Hematopoietic multipotent progenitor cell treated with erythropoietin and hydrocortisone succinate and interleukin-3 and kit ligand, for 8 days (in vitro differentiated cells): ENCODE results near the gene PGS1.
"Not testable (repeated sequence)": the region's sequence is repeated elsewhere in the genome, so short reads cannot be mapped to it uniquely, and the experiment has no call there.

ENCODE experiments used
- DNase-seq: peaks from one replicate; pipeline ENCODE4 v3.0.0-alpha.2; 2015

The PGS1 gene, protein sequence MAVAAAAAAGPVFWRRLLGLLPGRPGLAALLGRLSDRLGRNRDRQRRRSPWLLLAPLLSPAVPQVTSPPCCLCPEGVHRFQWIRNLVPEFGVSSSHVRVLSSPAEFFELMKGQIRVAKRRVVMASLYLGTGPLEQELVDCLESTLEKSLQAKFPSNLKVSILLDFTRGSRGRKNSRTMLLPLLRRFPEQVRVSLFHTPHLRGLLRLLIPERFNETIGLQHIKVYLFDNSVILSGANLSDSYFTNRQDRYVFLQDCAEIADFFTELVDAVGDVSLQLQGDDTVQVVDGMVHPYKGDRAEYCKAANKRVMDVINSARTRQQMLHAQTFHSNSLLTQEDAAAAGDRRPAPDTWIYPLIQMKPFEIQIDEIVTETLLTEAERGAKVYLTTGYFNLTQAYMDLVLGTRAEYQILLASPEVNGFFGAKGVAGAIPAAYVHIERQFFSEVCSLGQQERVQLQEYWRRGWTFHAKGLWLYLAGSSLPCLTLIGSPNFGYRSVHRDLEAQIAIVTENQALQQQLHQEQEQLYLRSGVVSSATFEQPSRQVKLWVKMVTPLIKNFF

GRCh38 chr17:78378225-78379130 is at the start of gene PGS1:
TSS of gene PGS1 (plus strand) at chr17:78378649. CDS start at chr17:78378666, 17 bp downstream.
- DNase-seq: peak; percentile 74

DNA sequence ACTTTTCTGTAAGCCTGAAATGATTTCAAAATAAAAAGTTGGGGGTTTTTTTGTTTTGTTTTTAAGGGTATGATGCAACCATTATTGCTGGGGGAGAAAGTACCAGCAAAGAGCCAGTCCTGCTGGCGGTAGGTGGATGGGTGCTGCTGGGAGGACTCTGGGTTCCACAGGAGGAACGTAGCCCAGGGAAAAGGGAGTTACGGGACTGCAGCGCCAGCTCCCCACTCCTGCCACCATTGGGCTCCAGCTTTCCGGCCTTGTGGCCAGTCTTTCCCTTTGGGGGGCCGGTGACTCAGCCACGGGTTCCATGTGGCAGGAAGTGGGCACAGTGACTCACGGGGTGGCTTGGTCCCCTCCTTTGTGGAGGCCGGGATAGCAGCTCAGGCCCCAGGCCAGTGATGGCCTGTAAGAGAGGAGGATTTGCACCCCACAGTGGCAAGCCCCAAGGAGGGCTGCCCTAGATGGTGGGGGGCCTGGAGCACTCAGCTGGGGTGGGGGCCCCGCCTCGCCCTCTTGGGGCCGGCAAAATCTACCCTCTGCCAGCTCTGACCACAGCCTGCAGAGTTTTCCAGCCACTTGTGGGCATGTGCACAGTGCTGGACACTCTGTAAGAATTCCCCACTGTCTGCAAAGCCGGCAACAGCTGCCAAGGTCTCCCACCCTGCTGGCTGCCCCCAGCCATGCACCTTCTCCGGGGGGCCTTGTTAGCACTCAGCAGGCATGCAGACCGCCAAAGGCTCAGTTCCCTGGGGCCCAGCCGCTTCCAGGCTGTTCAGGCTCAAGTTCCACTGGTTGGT is 49.0 kb upstream of the PGS1 start:
- DNase-seq: peak; percentile 53

DNA sequence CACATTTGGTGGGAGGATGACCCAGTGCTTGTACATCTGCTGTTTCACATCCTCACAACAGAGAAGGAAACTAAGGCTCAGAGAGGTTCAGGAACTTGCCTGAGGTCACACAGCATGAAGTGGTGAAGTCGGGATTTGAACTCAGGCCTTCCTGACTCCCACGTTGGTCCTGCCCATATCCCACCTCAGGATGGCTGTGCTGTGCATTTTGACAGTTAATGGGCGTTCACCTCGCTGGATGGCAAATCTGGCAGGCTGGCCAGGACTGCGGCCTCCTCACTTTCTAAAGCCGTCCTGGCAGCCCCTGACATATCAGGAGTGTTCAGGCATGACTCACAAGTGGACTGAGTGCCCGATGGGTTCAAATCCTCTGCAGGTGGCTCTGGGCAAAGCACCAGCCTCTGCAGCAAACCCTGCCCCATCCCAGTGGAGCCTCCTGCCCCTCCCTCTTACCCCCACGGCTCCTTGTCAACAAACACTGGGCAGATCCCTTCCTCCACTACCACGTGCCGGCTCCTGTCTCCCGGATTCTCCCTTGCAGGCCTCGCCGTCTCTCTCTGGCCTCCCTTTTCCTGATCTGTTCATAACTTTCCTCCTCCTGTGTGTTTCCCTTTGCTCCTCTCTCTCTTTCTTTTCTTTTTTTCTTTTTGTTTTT is 47.8 kb upstream of the PGS1 start:
- DNase-seq: no peak

DNA sequence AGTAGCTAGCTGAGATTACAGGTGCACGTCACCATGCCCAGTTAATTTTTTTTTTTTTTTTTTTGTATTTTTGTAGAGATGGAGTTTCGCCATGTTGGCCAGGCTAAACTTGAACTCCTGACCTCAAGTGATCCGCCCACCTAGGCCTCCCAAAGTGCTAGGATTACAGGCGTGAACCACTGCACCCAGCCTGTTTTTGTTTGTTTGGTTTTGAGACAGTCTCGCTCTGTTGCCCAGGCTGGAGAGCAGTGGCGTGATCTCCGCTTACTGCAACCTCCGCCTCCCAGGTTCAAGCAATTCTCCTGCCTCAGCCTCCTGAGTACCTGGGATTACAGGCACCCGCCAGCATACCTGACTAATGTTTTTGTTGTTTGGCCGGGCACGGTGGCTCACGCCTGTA is 47.1 kb upstream of the PGS1 start:
- DNase-seq: not testable (repeated sequence)

DNA sequence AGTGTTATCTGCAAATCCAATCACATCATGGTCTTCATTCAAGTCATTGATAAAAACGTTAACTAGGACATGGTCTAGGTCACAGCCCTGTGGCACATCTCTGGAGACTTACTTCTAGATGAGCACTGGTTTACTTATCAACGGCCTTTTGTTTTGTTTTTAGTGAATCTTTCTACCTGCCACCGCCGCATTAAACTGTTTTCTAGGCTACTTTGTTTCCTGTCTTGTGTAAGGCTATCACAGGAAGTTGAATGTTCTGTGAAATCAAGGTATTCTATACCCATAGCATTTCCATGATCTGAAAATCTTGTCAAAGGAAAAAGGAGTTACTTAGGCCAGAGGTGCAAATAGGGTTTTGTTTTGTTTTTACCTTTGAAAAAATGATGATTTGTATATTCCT is 45.5 kb upstream of the PGS1 start:
- no peak for DNase-seq

GRCh38 chr17:78335209-78335608 is 43.2 kb upstream of the PGS1 start:
- DNase-seq: no peak

- no peak for DNase-seq
Measured at GRCh38 chr17:78337244-78338109, 41.0 kb upstream of the PGS1 start.

DNA sequence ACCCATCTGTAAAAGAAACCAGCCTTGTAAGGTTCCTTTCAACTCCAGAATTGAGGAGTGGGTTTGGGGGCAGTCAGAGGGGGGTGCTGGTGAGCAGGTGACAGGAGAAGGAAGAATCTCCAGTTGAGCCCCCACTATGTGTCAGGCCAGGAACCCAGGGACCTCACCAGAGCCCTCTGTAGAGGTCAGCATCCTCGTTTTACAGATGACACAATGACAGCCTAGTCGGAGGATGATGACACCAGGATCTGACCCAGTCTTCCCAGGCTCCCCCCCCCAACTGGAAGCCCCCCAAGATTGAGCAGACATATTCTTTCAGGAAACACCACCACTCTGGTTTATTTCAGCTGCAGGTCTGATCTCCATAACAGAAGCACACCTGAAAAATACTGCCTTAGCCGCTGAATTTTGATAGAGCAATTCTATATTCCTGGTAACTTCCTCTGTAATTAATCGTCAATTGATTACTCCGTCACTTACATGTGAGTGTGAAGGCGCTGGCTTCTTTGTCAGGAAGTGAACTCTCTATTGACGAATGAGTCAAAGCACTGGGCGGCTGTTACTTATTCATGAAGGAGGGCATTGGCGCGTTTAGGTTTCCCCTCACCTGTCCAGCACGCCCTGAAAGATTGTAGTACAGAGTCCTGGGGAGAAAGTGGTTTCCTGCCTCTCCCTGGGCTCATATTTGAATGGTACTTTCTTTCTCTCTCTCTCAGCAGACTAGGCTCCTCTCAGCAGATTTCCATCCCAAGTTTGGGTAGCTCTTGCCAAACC is 39.8 kb upstream of the PGS1 start:
- DNase-seq: no peak

- DNase-seq: no peak
Measured at GRCh38 chr17:78340183-78340955, 38.1 kb upstream of the PGS1 start.

GRCh38 chr17:78341559-78342448 is 36.6 kb upstream of the PGS1 start:
- DNase-seq: no peak

DNA sequence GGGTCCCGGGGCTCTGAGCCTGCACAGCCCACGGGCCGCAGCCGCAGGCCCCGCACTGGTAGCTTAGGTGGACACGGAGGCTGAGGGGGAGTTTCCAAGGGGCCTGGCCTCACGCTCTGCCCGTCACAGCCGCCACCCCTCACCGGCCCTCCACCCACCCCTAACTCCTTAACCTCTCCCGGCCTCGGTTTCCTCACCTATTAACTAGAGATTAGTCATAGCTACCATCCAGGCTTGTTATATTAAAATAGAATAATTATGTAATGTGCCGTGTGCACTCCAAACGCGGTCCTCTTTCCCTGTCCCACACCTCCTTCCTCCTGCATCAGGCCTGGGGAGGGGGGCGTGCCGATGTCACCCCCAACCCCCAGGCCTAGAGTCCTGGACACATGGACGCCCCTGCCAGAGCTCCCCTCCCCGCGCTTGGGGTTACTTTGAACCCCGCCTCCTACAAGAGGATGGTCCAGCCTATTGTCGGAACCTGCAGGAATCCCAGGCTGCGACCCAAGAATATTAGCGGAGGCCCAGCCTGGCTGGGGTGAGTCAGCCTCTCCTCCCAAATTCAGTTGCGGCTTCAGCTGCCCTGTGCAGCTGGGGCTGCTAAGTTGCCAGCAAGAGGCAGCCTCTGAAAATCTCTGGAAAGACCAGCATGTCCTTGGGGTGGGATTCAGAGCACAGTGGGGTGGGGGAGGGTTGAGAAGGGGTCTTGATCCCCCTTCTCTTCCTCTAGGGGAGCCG is 35.8 kb upstream of the PGS1 start:
- no peak for DNase-seq

DNA sequence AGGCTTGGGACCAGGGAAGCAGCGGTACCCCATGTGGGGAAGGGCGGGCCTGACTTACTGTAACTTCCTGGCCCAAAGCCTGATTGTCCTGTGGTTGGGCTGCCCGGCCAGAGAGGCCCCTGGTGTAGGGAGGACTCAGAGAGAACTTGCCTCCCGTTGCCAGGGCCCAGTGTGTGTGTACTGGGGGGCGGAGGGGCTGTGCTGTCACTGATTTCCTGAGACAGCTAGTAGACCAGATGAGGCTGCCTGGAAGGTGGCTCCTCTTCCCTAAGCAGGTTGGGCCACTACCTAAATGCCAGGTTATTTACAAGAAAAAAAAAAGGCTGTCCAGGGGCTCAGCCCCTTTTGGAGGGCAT is 35.3 kb upstream of the PGS1 start:
- DNase-seq: no peak

- DNase-seq: no peak
Measured at GRCh38 chr17:78343543-78344201, 34.8 kb upstream of the PGS1 start.

- no peak for DNase-seq
Measured at GRCh38 chr17:78344666-78345065, 33.8 kb upstream of the PGS1 start.

DNA sequence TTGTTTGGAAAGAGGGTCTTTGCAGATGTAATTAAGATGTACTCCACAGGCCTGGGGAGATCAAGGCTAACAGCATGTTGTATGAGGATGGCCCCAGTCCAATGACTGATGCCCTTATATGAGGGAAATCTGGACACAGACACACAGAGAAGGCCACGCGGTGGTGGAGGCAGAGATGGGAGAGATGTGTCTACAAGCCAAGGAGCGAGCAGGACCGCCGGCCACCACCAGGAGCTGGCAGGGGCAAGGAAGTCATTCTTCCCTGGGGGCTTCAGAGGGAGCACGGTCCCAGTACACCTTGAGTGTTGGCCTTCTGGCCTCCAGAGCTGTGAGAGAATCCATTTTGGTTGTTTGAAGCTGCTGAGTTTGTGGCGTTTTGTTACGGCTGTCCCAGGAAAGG is 33.3 kb upstream of the PGS1 start:
- DNase-seq: no peak

DNA sequence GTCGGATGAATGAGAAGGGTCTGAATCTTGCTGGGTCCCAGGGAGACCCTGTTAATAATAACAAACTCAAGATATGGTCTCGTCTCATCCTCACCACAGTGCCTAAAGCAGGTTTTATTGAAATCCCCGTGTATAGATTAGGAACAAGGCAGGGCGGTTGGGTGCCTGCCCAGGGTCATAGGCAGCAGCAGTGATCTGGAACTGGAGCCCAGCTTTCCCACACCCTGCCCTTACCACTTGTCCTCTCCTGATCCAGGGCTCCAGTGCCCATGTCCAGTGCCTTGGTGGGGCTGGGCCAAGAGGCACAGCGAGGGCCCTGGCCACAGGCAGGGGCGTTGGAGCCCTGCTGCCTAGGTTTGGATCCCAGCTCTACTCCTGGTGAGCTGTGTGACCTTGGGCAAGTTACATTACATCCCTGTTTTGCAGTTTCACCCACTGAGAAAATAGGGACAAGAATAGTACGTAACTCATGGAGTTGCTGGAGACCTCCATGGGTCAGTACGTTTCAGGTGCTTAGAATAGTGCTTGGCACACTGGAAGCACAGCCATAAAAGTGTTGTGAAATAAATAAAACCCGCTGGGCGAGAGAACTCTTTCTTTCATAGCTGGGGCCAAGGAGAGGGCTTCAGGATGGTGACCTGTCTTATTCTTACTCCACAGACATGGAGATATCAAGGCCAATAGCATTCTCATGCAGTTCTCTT is 32.5 kb upstream of the PGS1 start:
- DNase-seq: no peak
